Activated naive CD4-positive, alpha-beta T cell treated with anti-CD3 and anti-CD28 coated beads, Interleukin-2, amount 50 U/mL, for 16 hours (primary cell): ENCODE results near the gene PTGES3.
A peak's percentile ranks its signal among the peaks of the same experiment; 100 is the strongest.
"Not testable (repeated sequence)": the region's sequence is repeated elsewhere in the genome, so short reads cannot be mapped to it uniquely, and the experiment has no call there.

Experiments
- DNase-seq: peaks from one replicate; pipeline ENCODE4 v3.0.0-alpha.2; 2020

The PTGES3 gene

GRCh38 chr12:56704522-56704921, 16.4 kb upstream of the PTGES3 start:
- DNase-seq, result not testable (repeated sequence)

- DNase-seq, result no peak
Observed at GRCh38 chr12:56699020-56699661, 11.1 kb upstream of the PTGES3 start.

GRCh38 chr12:56695327-56696101, 7.4 kb upstream of the PTGES3 start:
- no peak for DNase-seq

GRCh38 chr12:56694161-56694560, 6.1 kb upstream of the PTGES3 start:
- no peak for DNase-seq

GRCh38 chr12:56688846-56689109, 694 bp upstream of the PTGES3 start:
- no peak for DNase-seq

- DNase-seq, result peak; percentile 65
Observed at GRCh38 chr12:56687223-56688128, 608 bp downstream of the PTGES3 start.

GRCh38 chr12:56684745-56685359, 3.2 kb downstream of the PTGES3 start:
- DNase-seq, result no peak

- no peak for DNase-seq
Observed at GRCh38 chr12:56682323-56682722, 5.8 kb downstream of the PTGES3 start.

GRCh38 chr12:56679883-56680575, 8.1 kb downstream of the PTGES3 start:
- DNase-seq, result no peak

- DNase-seq, result no peak
Observed at GRCh38 chr12:56678852-56679251, 9.2 kb downstream of the PTGES3 start.

GRCh38 chr12:56677680-56678079, 10.4 kb downstream of the PTGES3 start:
- DNase-seq, result no peak

- no peak for DNase-seq
Observed at GRCh38 chr12:56676851-56677580, 11.1 kb downstream of the PTGES3 start.

GRCh38 chr12:56671608-56672007, 16.5 kb downstream of the PTGES3 start:
- DNase-seq, result no peak

GRCh38 chr12:56670836-56671235, 17.2 kb downstream of the PTGES3 start:
- DNase-seq, result no peak

- no peak for DNase-seq
Observed at GRCh38 chr12:56668197-56668457, 20.0 kb downstream of the PTGES3 start.

- no peak for DNase-seq
Observed at GRCh38 chr12:56661979-56662638, 26.0 kb downstream of the PTGES3 start.

- DNase-seq, result no peak
Observed at GRCh38 chr12:56661560-56661959, 26.5 kb downstream of the PTGES3 start.

- DNase-seq, result no peak
Observed at GRCh38 chr12:56658921-56659320, 29.2 kb downstream of the PTGES3 start.

GRCh38 chr12:56657416-56658379, 30.4 kb downstream of the PTGES3 start:
- no peak for DNase-seq

GRCh38 chr12:56653781-56654180, 34.3 kb downstream of the PTGES3 start:
- DNase-seq, result not testable (repeated sequence)
